Sigmoid colon (tissue), 4 donors: ENCODE data around the gene ANKRD50.

ENCODE experiments used
- CTCF ChIP-seq, 4 experiments: fragments of 450-650 bp in 3 of 4; fragments of 200-600 bp in 1 of 4; IDR thresholded peaks; one replicate each; pipeline ENCODE4 v1.5.1; 2016 to 2019; ENCODE audit warnings: antibody characterized with exemption in 4 of 4, mild to moderate bottlenecking in 3 of 4, moderate library complexity in 2 of 4
- POLR2A ChIP-seq, 2 donors: fragments of 450-650 bp; IDR thresholded peaks; one replicate each; pipeline ENCODE4 v1.6.1; 2016; ENCODE audit warnings: antibody characterized with exemption in 2 of 2, mild to moderate bottlenecking in 2 of 2, moderate library complexity in 2 of 2
- POLR2AphosphoS5 ChIP-seq, 4 donors: sonication (generic); formaldehyde crosslinking; IDR thresholded peaks; one replicate each; pipeline ENCODE4 v1.6.1; 2017; ENCODE audit warnings: antibody characterized with exemption in 4 of 4

GRCh38 chr4:124705393-124705792 lies 7.1 kb downstream of the ANKRD50 start:
- TF ChIP-seq CTCF (IDR thresholded peaks at IDR 0.05) (no peak), POLR2AphosphoS5 (IDR thresholded peaks at IDR 0.05) (no peak), POLR2A (IDR thresholded peaks at IDR 0.05) (no peak)
